Glutamatergic neuron (in vitro differentiated cells): ENCODE results near the gene PTPRR. TPM values are rescaled to one million over a fixed set of nuclear protein-coding genes. Genes with fewer than 3 reads are reported as not detected.

Experiments
- DNase-seq: peaks from one replicate; pipeline ENCODE4 v3.0.0; 2022
- H3K27ac Mint-ChIP-seq: one replicate; pipeline ENCODE4 v1.8.0; 2020; ENCODE audit warnings: mild to moderate bottlenecking, mixed read lengths, inconsistent platforms; ENCODE audit not compliant: unreplicated experiment
- H3K27me3 Mint-ChIP-seq: one replicate; pipeline ENCODE4 v1.8.0; 2020; ENCODE audit warnings: mild to moderate bottlenecking, moderate library complexity, mixed read lengths, inconsistent platforms; ENCODE audit not compliant: unreplicated experiment
- H3K36me3 Mint-ChIP-seq: one replicate; pipeline ENCODE4 v1.8.0; 2020; ENCODE audit warnings: mild to moderate bottlenecking, mixed read lengths, inconsistent platforms; ENCODE audit not compliant: unreplicated experiment
- H3K4me1 Mint-ChIP-seq: one replicate; pipeline ENCODE4 v1.8.0; 2020; ENCODE audit warnings: mild to moderate bottlenecking, low read depth, mixed read lengths, inconsistent platforms; ENCODE audit not compliant: unreplicated experiment
- H3K4me3 Mint-ChIP-seq: one replicate; pipeline ENCODE4 v1.8.0; 2020; ENCODE audit warnings: mild to moderate bottlenecking, mixed read lengths, inconsistent platforms; ENCODE audit not compliant: unreplicated experiment
- H3K9me3 Mint-ChIP-seq: one replicate; pipeline ENCODE4 v1.8.0; 2020; ENCODE audit warnings: mild to moderate bottlenecking, moderate library complexity, mixed read lengths, inconsistent platforms; ENCODE audit not compliant: unreplicated experiment
- total RNA-seq: library from RNA; stranded (reverse); fragmentation: NEBNext Ultra II Directional; extraction: Animal tissue kit (Norgen Biotek cat#: 25700); gene quantifications from one replicate; pipeline ENCODE4 v1.2.1, GENCODE V29; 2021; ENCODE audit not compliant: unreplicated experiment
- TF ChIP-seq, protein P1 (sequence below): fragments of 200-600 bp; sonication (generic); IDR thresholded peaks from one replicate; pipeline ENCODE4 v1.5.0; 2021; ENCODE audit not compliant: partially characterized antibody, unreplicated experiment

PTPRR gene
- total RNA-seq, 1 donor from 2014 or later = 0.34 TPM

DNA sequence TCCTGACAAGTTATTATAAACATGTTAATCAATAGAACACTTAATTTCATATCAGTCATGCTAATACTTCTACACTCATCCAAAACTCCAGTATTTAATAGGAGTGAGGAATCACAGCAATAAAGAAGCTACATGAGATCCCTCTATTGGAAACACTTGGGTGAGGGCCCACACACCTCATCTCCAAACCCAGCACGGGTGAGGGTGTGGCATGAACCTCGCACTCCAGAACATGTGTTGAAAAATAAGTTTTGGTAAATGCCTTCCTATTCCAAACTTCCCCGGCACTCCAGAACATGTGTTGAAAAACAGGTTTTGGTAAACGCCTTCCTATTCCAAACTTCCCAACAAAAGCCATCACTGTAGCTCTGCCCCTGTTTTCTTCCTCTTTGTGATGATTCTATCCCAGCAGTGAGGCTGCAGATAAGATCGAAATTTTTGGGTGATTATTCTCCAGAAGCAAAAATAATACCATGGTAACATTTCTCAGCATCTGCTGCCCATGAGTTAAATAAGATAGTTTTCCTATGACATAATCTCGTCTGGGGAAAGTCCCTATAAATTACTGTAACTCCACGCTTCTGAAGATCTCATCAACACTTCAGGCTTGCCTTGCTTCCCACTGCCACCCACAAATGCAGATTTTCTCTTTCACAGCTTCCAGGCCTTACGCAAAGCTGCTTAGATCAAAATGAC lies 258.9 kb downstream of the PTPRR start:
- TF ChIP-seq, protein P1, sequence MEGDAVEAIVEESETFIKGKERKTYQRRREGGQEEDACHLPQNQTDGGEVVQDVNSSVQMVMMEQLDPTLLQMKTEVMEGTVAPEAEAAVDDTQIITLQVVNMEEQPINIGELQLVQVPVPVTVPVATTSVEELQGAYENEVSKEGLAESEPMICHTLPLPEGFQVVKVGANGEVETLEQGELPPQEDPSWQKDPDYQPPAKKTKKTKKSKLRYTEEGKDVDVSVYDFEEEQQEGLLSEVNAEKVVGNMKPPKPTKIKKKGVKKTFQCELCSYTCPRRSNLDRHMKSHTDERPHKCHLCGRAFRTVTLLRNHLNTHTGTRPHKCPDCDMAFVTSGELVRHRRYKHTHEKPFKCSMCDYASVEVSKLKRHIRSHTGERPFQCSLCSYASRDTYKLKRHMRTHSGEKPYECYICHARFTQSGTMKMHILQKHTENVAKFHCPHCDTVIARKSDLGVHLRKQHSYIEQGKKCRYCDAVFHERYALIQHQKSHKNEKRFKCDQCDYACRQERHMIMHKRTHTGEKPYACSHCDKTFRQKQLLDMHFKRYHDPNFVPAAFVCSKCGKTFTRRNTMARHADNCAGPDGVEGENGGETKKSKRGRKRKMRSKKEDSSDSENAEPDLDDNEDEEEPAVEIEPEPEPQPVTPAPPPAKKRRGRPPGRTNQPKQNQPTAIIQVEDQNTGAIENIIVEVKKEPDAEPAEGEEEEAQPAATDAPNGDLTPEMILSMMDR = no peak
- no peak for DNase-seq
- Mint-ChIP-seq H3K4me1 (no peaks in the 10 kb centered on the region), H3K27ac (no peak overlapping the region), H3K27me3 (peaks cover 1% of the 10 kb centered on the region), H3K4me3 (no peak overlapping the region), H3K9me3 (no peaks in the 10 kb centered on the region), H3K36me3 (no peaks in the 10 kb centered on the region)

GRCh38 chr12:70660620-70661219 lies 259.8 kb downstream of the PTPRR start:
- no peak overlapping the region for H3K4me3 Mint-ChIP-seq
- no peak overlapping the region for H3K27ac Mint-ChIP-seq
- H3K27me3 Mint-ChIP-seq = peaks cover 1% of the 10 kb centered on the region
- no peak for DNase-seq
- H3K9me3 Mint-ChIP-seq = no peaks in the 10 kb centered on the region
- H3K36me3 Mint-ChIP-seq = no peaks in the 10 kb centered on the region
- TF ChIP-seq, protein P1 = no peak
- no peaks in the 10 kb centered on the region for H3K4me1 Mint-ChIP-seq

- peaks cover 1% of the 10 kb centered on the region for H3K27me3 Mint-ChIP-seq
- no peak overlapping the region for H3K4me3 Mint-ChIP-seq
- no peaks in the 10 kb centered on the region for H3K36me3 Mint-ChIP-seq
- no peaks in the 10 kb centered on the region for H3K4me1 Mint-ChIP-seq
- TF ChIP-seq, protein P1 = no peak
- no peaks in the 10 kb centered on the region for H3K9me3 Mint-ChIP-seq
- DNase-seq = no peak
- no peak overlapping the region for H3K27ac Mint-ChIP-seq
Observed at GRCh38 chr12:70660002-70660604, 260.4 kb downstream of the PTPRR start.

GRCh38 chr12:70659077-70659606 lies 261.4 kb downstream of the PTPRR start:
- TF ChIP-seq, protein P1 = no peak
- Mint-ChIP-seq H3K27ac (no peak overlapping the region), H3K9me3 (no peaks in the 10 kb centered on the region), H3K4me3 (no peak overlapping the region), H3K4me1 (no peaks in the 10 kb centered on the region), H3K36me3 (no peaks in the 10 kb centered on the region), H3K27me3 (no peaks in the 10 kb centered on the region)
- no peak for DNase-seq
